Measurements from ENCODE around the gene ACTC1.

ACTC1 gene

DNA sequence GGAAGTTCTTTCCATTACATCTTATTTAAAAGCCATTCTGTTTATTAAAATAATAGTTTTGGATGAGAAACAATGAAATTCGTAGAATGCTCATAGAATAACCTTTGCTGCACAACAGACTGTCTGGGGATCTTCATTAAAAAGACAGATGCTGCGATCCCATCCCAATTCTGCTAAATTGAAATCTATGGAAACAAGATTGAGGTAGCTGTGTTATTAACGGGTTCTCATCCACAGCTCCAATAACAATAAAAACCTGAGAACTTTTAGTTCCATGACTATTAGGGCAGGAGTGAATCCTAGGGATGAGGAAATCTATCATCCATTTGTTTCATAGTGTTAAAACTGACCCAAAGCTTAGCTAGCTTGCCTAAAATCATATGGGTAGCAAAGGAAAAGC is 38.1 kb downstream of the ACTC1 start:
- no peak for DNase-seq (ENCODE audit: low read depth)

GRCh38 chr15:34755419-34755773 is 40.0 kb downstream of the ACTC1 start:
- DNase-seq (ENCODE audit: low read depth) = no peak

- no peak for DNase-seq (ENCODE audit: low read depth)
Measured at GRCh38 chr15:34754674-34755418, 40.5 kb downstream of the ACTC1 start, which contains the start of gene GJD2. Gene GJD2 (minus strand): TSS chr15:34754998. CDS start chr15:34754488, 510 bp downstream.

DNA sequence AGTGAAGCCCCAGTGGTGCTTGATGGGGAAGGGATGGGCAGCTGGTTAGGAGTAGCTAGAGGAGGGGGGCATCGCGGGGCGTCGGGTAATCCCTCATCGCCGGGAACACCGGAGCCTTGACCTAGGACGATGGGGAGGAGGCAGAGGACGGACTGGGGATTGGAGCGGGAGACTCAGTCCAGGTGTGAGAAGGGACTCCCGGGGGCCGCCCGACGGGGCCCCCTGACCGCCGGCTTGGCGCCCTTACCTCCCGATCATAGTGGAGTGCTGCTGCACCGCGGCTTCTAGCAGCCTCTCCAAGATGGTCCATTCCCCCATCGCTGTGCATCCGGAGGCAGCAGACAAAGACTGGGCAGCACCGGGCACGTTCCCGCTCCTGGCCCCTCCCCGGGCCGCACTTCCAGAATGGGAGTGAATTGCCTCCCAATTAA is 41.2 kb downstream of the ACTC1 start:
- DNase-seq (ENCODE audit: low read depth) = no peak

DNA sequence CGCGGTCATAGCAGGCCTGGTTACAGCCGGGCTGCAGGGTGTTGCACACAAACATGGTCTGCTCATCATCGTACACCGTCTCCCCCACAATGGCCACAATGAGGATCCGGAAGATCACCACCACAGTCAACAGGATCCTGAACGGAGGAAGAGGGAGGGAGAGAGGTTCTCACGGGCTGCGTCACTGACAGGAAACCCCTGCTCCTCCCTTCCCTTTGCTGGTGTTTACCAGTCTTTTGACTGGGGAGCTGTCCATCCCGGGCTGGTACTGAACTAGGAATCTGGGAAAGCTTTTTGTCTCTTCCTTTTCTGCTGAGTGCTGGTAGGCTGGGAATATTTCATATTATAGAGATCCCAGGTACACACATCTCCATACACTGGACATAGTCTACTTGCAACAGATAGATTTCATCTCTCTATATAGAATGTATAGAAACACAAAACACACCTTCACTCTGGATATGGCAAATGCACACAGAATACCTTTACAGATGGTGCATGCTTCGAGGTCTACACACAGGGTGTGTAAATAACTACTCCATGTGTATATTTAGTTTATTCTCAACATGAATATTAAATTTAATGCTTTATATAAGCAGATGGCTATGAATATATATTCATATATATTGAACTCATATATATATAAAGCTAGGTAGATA is 42.0 kb downstream of the ACTC1 start:
- no peak for DNase-seq (ENCODE audit: low read depth)

DNA sequence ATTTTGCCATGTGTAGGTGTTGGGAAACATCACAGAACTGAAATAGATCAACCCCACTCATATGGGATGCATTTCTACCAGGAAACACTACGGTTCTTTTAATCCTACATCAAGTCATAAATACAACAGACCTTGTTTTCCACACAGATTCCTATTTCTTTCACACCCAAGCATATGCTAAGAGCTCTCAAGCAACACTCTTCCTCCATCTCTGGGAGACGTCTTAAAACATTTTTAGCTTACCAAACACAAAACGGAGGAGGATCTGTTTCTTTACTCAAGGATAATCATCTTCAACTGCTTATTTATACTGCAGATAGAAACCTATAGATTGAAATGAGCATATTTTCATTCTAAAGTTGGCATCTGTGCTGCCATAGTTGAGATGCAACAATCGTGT is 45.7 kb downstream of the ACTC1 start:
- DNase-seq (ENCODE audit: low read depth) = no peak

Measured in GM04503 (cell line).